ENCODE data around the gene ACTA1. TPM values are rescaled to one million over a fixed set of nuclear protein-coding genes. Genes with fewer than 3 reads are reported as not detected.

ACTA1 gene
- total RNA-seq, 4 donors from 2014 or later: 0.59 to 2.6 (median 1.7) TPM

GRCh38 chr1:229433364-229434004, 410 bp downstream of the ACTA1 start:
- WGBS: 10% methylated on average over 11 of the region's 19 CpGs
- no peak overlapping the region for H3K4me3 ChIP-seq

GRCh38 chr1:229432905-229433304, 989 bp downstream of the ACTA1 start:
- no peaks in the 10 kb centered on the region for H3K36me3 ChIP-seq
- H3K4me1 ChIP-seq: peaks cover 37% of the 10 kb centered on the region
- no peak for TF ChIP-seq POLR2A (IDR thresholded peaks at IDR 0.05)
- no peak for TF ChIP-seq EP300 (IDR thresholded peaks at IDR 0.05)
- no peak for TF ChIP-seq POLR2AphosphoS5 (IDR thresholded peaks at IDR 0.05)
- no peak for TF ChIP-seq CTCF (IDR thresholded peaks at IDR 0.05)
- H3K4me3 ChIP-seq: no peak overlapping the region
- H3K9me3 ChIP-seq: no peaks in the 10 kb centered on the region
- peaks cover 85% of the 10 kb centered on the region for H3K27me3 ChIP-seq
- no peak overlapping the region for H3K27ac ChIP-seq
- no peak for DNase-seq (ENCODE audit: low spot score in 2 of 2)
- 11% methylated on average over 5 of the region's 37 CpGs for WGBS

More at GRCh38 chr1:229433364-229434004, 410 bp downstream of the ACTA1 start:
- no peak for TF ChIP-seq CTCF (IDR thresholded peaks at IDR 0.05)
- no peak for TF ChIP-seq EP300 (IDR thresholded peaks at IDR 0.05)
- no peak for TF ChIP-seq POLR2AphosphoS5 (IDR thresholded peaks at IDR 0.05)
- no peak for TF ChIP-seq POLR2A (IDR thresholded peaks at IDR 0.05)
- no peaks in the 10 kb centered on the region for H3K9me3 ChIP-seq
- no peak overlapping the region for H3K27ac ChIP-seq
- DNase-seq (ENCODE audit: low spot score in 2 of 2): no peak
- no peaks in the 10 kb centered on the region for H3K36me3 ChIP-seq
- peaks cover 79% of the 10 kb centered on the region for H3K27me3 ChIP-seq
- peaks cover 37% of the 10 kb centered on the region for H3K4me1 ChIP-seq

DNA sequence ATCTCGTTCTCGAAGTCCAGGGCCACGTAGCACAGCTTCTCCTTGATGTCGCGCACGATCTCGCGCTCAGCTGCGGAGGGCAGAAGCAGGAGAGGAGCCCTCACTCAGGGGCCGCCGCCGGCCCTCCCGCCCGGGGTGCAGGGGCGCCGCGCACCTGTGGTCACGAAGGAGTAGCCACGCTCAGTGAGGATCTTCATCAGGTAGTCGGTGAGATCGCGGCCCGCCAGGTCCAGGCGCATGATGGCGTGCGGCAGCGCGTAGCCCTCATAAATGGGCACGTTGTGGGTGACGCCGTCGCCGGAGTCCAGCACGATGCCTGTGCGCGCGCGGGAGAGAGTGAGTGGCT, 1.8 kb downstream of the ACTA1 start:
- TF ChIP-seq POLR2A (IDR thresholded peaks at IDR 0.05) (no peak), CTCF (IDR thresholded peaks at IDR 0.05) (no peak), EP300 (IDR thresholded peaks at IDR 0.05) (no peak), POLR2AphosphoS5 (IDR thresholded peaks at IDR 0.05) (no peak)
- Histone ChIP-seq H3K27me3 (peaks cover 93% of the 10 kb centered on the region), H3K4me1 (peaks cover 37% of the 10 kb centered on the region), H3K4me3 (peak overlapping the region; percentile 34), H3K27ac (no peak overlapping the region), H3K9me3 (no peaks in the 10 kb centered on the region), H3K36me3 (no peaks in the 10 kb centered on the region)
- no CpG with 5 or more reads among the region's 38 CpGs for WGBS
- no peak for DNase-seq (ENCODE audit: low spot score in 2 of 2)

GRCh38 chr1:229431284-229432115, 2.4 kb downstream of the ACTA1 start:
- H3K4me1 ChIP-seq: peaks cover 37% of the 10 kb centered on the region
- peak overlapping the region; percentile 34 for H3K4me3 ChIP-seq
- no peaks in the 10 kb centered on the region for H3K9me3 ChIP-seq
- TF ChIP-seq POLR2AphosphoS5 (IDR thresholded peaks at IDR 0.05): no peak
- TF ChIP-seq POLR2A (IDR thresholded peaks at IDR 0.05): no peak
- H3K27me3 ChIP-seq: peaks cover 96% of the 10 kb centered on the region
- WGBS: 4% methylated on average over 35 of the region's 65 CpGs
- no peak for DNase-seq (ENCODE audit: low spot score in 2 of 2)
- H3K27ac ChIP-seq: no peak overlapping the region
- no peaks in the 10 kb centered on the region for H3K36me3 ChIP-seq

DNA sequence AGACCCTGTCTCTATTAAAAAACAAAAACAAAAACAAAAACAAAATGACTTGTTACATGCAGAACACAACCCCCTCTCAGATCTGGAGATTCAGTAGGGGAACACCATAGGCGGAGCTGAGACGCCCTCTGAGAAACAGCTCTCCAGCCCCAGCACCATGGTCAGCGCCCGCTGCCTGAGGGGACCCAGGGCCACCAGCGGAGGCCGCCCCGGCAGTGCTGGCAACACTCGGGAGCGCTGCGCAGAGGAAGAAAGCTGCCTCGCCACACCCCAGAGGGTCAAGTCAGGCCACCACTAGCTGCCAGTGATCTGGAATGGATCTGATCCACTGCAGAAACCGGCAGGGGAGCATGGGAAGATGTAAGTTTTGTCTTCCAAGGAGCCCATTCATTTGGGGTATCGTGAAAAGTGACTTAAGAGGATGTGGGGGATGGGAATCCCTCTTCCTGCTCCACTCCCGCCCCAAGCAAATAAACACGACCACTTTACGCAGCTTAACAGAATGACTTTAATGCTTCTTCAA, 3.1 kb downstream of the ACTA1 start:
- peaks cover 98% of the 10 kb centered on the region for H3K27me3 ChIP-seq
- WGBS: 2% methylated on average over 16 of the region's 16 CpGs

DNA sequence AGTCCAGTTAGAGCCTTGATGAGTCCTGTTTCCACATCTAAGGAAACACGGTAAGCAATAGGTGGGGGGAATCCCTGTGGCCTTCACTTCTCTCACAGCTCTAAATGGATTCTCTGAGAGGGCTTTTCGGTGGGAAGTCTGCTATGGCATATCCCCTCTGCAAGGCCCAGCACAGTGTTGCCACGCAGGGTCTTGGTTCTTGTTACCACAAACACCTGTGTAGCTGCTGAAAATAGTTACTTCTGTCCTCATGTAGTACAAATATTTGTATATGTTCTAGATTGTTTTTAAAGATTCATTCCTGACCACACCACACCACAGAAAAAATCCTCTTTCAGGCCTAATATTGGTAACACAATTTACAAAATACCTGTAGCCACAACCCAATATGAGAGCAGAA, 5.6 kb downstream of the ACTA1 start:
- Histone ChIP-seq H3K4me1 (peaks cover 24% of the 10 kb centered on the region), H3K36me3 (no peaks in the 10 kb centered on the region), H3K4me3 (no peak overlapping the region), H3K9me3 (no peaks in the 10 kb centered on the region), H3K27ac (no peak overlapping the region), H3K27me3 (peaks cover 87% of the 10 kb centered on the region)
- no peak for DNase-seq (ENCODE audit: low spot score in 2 of 2)
- no peak for TF ChIP-seq CTCF (IDR thresholded peaks at IDR 0.05)
- no peak for TF ChIP-seq POLR2A (IDR thresholded peaks at IDR 0.05)
- WGBS: 78% methylated on average over 3 of the region's 3 CpGs

More for the DNA sequence above, 3.1 kb downstream of the ACTA1 start:
- Histone ChIP-seq H3K36me3 (no peaks in the 10 kb centered on the region), H3K9me3 (no peaks in the 10 kb centered on the region), H3K4me3 (peak overlapping the region; percentile 34), H3K4me1 (peaks cover 37% of the 10 kb centered on the region), H3K27ac (no peak overlapping the region)
- no peak for DNase-seq (ENCODE audit: low spot score in 2 of 2)
- TF ChIP-seq POLR2A (IDR thresholded peaks at IDR 0.05): no peak
- no peak for TF ChIP-seq POLR2AphosphoS5 (IDR thresholded peaks at IDR 0.05)
- TF ChIP-seq EP300 (IDR thresholded peaks at IDR 0.05): no peak
